ENCODE data around the gene STRA6.

DNA sequence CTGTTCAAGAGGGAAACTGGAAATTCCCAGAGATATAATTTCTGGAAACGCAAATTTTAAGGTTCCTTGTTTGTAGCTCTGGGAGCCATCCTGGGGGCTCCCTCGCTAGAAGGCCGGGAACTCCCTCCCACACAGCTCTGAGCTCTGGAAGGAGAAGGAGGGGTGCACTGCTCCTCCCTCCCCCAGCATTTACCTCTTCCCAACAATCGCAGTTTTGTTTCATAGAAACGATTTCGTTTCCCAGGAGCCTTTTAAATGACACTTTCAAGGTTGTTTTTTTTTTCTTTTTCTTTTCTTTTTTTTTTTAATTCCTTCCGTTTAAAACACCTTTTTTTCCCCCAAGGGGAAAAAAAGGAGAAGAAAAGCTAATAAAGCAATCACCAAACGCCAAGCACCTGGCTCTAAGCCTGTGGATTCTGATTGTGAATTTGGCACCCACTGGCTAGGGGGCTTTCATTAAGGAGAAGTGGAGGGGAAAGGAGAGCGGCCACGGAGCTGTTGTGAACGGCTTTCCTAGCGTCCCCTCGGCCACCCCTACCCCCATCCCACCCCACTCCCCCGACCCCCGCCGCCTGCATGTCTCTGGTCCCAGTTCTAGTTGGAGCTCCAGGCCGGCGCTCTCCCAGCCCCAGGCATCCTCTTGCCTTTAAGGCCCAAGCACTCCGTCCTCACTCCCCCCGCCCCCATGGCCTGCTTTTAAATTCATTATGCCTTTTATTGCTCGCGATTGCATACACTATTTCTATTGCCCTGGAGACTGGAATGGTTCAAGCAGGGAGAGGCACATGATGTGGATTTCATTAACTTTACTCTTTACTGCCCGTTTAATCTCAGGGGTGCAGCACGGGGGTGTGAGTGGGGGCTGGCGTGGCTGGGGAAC, 19.9 kb upstream of the STRA6 start:
- TF ChIP-seq, protein P1, sequence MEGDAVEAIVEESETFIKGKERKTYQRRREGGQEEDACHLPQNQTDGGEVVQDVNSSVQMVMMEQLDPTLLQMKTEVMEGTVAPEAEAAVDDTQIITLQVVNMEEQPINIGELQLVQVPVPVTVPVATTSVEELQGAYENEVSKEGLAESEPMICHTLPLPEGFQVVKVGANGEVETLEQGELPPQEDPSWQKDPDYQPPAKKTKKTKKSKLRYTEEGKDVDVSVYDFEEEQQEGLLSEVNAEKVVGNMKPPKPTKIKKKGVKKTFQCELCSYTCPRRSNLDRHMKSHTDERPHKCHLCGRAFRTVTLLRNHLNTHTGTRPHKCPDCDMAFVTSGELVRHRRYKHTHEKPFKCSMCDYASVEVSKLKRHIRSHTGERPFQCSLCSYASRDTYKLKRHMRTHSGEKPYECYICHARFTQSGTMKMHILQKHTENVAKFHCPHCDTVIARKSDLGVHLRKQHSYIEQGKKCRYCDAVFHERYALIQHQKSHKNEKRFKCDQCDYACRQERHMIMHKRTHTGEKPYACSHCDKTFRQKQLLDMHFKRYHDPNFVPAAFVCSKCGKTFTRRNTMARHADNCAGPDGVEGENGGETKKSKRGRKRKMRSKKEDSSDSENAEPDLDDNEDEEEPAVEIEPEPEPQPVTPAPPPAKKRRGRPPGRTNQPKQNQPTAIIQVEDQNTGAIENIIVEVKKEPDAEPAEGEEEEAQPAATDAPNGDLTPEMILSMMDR (conservative IDR thresholded peaks at IDR 0.05 in 1 of 2, IDR thresholded peaks at IDR 0.05 in 1 of 2; ENCODE audit: extremely low read depth in 1 of 2, insufficient read depth in 1 of 2, low read depth in 1 of 2, low read length in 2 of 2), result no peak
- TF ChIP-seq EZH2 (IDR thresholded peaks at IDR 0.05; ENCODE audit: borderline replicate concordance, low read length), result no peak
